22Rv1 (cell line): ENCODE data around the gene SLC29A3.

Experiments used
- H3K27ac ChIP-seq: fragments of 450-650 bp; 2 replicates; pipeline ENCODE4 v1.5.1; 2017
- ZFX ChIP-seq: fragments of 450-650 bp; IDR thresholded peaks from 2 replicates; pipeline ENCODE4 v1.6.1; 2017; ENCODE audit warnings: antibody characterized with exemption, borderline replicate concordance
- TF ChIP-seq, protein P1 (sequence below): fragments of 450-650 bp; IDR thresholded peaks from 2 replicates; pipeline ENCODE4 v1.5.1; 2017; ENCODE audit warnings: mild to moderate bottlenecking

The SLC29A3 gene

DNA sequence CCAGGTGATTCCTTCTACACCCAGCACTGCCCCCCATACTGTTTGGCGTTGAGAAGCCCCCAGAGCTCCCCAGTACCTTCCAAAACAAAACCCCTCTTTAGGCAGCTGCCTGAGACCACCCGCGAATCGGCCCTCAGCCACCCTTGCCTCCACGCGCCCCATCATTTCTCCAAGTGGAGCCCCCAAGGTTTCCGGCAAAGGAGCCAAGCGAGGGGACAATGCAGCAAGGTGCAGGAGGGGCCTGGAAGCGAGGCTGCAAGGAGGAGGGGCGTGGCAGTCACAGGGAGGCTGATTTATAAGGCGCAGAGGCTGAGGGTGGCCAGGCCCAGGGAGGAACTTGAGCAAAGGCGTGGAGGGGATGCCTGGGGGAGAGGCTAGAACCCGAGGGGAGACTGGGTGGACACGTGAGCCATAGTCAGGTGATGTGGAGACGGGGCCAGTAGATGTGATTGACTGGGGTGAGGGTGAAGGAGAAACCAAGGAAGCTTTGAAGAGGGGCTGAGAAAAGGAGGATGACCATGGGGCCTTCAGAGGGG is 16.2 kb downstream of the SLC29A3 start:
- H3K27ac ChIP-seq: peak overlapping the region; percentile 55; the same call in 1 of the 2 replicates
- TF ChIP-seq, protein P1, sequence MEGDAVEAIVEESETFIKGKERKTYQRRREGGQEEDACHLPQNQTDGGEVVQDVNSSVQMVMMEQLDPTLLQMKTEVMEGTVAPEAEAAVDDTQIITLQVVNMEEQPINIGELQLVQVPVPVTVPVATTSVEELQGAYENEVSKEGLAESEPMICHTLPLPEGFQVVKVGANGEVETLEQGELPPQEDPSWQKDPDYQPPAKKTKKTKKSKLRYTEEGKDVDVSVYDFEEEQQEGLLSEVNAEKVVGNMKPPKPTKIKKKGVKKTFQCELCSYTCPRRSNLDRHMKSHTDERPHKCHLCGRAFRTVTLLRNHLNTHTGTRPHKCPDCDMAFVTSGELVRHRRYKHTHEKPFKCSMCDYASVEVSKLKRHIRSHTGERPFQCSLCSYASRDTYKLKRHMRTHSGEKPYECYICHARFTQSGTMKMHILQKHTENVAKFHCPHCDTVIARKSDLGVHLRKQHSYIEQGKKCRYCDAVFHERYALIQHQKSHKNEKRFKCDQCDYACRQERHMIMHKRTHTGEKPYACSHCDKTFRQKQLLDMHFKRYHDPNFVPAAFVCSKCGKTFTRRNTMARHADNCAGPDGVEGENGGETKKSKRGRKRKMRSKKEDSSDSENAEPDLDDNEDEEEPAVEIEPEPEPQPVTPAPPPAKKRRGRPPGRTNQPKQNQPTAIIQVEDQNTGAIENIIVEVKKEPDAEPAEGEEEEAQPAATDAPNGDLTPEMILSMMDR: no peak
- no peak for TF ChIP-seq ZFX

DNA sequence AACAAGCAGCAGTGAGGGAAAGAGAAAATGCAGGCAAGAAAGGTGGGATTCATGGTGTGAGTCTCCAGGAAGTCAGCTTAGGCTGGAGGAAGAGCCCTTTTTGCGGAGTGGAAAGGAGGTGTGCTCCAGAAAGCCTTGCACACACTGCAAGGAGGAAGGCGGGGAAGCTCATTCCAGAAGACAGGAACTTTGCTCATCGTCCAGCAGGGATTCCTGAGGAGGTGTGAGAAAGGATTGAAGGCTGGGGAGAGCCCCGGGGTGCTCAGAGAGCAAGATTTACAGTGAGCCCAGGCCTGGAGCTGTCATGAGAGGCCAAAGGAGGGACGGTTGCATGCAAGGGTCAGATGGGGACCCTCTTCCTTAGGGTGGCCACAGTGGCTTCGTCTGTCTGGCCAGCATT is 17.6 kb downstream of the SLC29A3 start:
- no peak overlapping the region for H3K27ac ChIP-seq
- TF ChIP-seq ZFX: no peak
- TF ChIP-seq, protein P1: no peak

DNA sequence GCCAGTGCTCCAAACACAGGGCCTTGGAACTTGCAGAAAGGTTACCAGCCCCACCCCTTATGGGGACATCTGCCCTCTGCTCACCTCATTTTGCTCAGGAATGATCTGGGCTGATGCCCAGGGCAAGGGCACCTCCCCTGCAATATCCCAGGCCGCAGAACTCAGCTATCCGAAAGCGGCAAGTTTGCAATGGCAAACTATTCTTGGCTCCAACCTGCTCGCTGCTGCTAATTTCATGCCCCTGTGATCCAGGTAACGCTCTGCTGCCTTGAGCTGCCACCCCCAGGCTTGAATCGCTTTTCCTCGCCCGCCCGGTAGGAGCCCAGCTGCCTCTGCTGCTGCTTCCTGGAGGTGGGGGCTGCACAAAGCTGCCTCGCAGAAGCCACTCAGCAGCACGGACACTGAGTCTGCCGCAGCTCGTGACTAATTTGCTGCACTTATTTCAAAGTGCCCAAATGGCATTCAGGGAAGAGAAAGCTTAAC is 18.2 kb downstream of the SLC29A3 start:
- no peak for TF ChIP-seq ZFX
- TF ChIP-seq, protein P1: no peak
- H3K27ac ChIP-seq: no peak overlapping the region

DNA sequence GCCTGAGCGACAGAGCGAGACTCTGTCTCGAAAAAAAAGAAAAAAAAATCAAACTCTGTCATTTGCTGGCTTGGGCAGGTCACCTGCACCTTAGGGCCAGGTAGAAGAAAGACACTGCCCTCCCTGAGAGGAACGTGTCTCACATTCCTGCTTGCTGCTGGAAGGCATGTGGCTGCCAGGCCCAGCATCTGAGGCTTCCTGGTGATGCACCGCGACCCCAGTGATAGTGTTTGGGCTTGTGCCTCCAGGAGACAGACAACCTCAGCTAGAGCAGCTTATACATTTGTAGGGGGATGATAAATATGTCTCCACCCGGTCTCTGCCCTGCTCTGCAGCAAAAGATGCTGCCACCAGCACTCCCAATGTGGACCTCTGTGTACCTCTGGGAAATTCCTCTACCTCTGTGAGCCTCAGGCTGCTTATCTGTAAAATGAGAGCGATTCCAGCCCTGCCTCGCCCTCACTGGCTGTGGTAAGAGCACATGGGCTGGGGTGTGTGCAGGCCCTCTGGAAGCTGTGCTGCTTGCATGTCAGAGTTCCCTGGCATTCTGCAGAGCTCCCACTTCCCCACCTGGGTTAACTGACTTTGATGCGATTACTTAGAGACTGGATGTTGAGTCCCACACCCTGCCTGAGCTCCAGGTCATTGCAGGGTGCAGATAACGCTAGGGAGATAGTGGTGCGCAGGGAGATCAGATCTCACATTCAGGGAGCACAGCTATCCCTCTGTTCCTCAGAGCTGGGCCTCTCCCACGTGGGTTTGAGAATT is 19.9 kb downstream of the SLC29A3 start:
- no peak for TF ChIP-seq ZFX
- TF ChIP-seq, protein P1: no peak
- H3K27ac ChIP-seq: no peak overlapping the region

DNA sequence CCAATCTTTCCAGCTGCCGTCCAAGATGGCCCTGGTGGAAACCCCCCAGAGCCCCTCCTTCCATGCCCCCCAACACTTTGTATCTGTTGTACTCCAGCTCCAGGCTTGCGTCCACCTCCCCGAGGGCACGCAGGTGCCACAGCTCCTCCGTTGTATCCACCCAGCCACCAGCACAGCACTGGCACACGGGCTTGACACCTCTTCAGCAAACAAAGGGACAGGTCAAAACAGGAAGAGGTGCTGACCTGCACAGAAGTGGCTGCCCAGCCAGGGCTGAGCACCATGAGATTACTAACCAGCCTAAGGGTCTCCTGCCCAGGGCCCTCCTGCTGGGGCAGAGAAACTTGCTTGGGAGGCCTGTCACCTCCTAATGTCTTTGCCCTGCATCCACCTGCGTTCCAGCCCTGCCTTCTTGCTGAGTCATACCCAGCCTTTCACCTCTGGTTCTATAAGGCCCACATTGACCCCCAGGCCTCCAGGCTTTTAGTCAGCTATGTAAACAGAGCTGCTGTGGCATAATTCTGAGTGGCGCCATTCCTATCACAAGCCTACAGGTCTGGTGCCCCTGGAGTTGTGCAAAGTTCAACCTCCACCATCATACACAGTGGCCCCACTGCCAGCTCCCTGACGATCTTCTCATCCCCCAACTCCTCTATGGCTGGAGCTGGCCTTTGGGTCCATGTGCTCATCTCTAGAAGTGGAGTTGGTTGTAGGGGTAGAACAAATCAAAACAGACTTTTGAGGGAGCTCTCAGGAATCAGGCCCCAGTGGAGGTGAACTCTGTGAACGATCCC is 20.9 kb downstream of the SLC29A3 start:
- TF ChIP-seq ZFX: no peak
- TF ChIP-seq, protein P1: no peak

DNA sequence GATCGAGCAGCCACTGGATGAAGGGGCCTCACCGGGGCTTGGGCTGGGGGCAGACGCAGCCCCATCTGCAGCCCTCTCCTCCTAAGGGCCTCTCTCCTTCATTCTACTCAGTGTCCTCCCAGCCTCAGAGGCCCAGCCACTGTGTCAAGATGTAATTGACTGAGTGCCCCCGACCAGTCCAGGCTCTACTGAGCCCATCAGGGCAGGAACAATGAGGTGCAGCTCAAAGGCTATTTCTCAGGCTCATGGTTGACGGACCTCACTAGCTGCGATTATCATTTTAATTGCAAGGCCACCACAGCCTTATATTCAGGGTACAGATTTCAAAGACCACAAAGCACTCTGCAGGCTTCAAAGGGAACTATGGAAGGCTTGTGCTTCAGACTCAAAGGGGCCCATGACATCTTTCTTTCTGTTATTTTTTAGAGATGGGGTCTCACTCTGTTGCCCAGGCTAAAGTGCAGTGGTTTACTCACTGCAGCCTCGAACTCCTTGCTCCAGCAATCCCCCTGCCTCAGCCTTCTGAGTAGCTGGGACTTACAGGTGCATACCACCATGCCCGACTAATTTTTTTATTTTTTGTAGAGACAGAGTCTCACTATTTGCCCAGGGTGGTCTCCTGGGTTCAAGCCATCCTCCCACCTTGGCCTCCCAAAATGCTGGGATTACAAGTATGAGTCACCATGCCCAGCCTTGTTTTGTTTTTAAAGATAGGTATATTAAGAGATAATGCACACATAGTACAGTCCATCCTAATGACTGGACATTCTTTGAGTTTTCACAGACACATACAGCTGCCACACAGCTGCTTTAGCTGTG is 23.7 kb downstream of the SLC29A3 start:
- TF ChIP-seq ZFX: no peak
- no peak overlapping the region for H3K27ac ChIP-seq

More for the DNA sequence above, 20.9 kb downstream of the SLC29A3 start:
- no peak overlapping the region for H3K27ac ChIP-seq

DNA sequence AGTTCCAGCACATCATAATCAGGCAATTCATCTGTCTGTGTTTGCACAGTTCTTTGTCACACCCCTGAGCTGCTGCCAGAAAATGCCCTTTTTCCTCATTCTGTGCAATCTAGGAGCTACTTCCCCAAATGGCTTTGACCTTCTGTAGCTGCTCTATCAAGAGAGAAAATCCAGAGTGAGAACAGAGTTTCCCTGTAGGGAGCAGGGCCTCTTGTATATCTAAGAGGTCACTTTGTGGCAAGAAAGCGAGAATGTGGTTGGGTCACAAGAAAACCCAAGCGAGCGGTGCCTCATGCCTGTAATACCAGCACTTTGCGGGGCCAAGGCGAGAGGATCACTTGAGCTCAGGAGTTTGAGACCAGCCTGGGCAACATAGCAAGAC is 24.3 kb downstream of the SLC29A3 start:
- no peak overlapping the region for H3K27ac ChIP-seq
- TF ChIP-seq ZFX: no peak
- TF ChIP-seq, protein P1: no peak
